HCEC 1CT (cell line): ENCODE data around the gene ARNT2.

Source experiments
- DNase-seq: peaks from one replicate; pipeline ENCODE4 v3.0.0-alpha.2; 2017

Gene ARNT2

GRCh38 chr15:80444680-80445251 is 40.6 kb downstream of the ARNT2 start:
- no peak for DNase-seq

- DNase-seq = no peak
Measured at GRCh38 chr15:80445300-80446041, 41.3 kb downstream of the ARNT2 start.

GRCh38 chr15:80447077-80447476 is 42.9 kb downstream of the ARNT2 start:
- DNase-seq = no peak

GRCh38 chr15:80449825-80450224 is 45.6 kb downstream of the ARNT2 start:
- DNase-seq = no peak

- DNase-seq = no peak
Measured at GRCh38 chr15:80450811-80451321, 46.7 kb downstream of the ARNT2 start.

GRCh38 chr15:80452166-80452565 is 48.0 kb downstream of the ARNT2 start:
- DNase-seq = no peak

GRCh38 chr15:80455051-80455648 is 51.0 kb downstream of the ARNT2 start:
- DNase-seq = peak; percentile 20

- DNase-seq = peak; percentile 91
Measured at GRCh38 chr15:80455668-80456442, 51.7 kb downstream of the ARNT2 start.

- no peak for DNase-seq
Measured at GRCh38 chr15:80456517-80457492, 52.6 kb downstream of the ARNT2 start.

GRCh38 chr15:80457896-80458295 is 53.7 kb downstream of the ARNT2 start:
- no peak for DNase-seq

GRCh38 chr15:80458580-80458979 is 54.4 kb downstream of the ARNT2 start:
- no peak for DNase-seq

- DNase-seq = no peak
Measured at GRCh38 chr15:80459380-80459779, 55.2 kb downstream of the ARNT2 start.

GRCh38 chr15:80459818-80460217 is 55.6 kb downstream of the ARNT2 start:
- DNase-seq = no peak

GRCh38 chr15:80461356-80462095 is 57.3 kb downstream of the ARNT2 start:
- no peak for DNase-seq

GRCh38 chr15:80462111-80462510 is 57.9 kb downstream of the ARNT2 start:
- DNase-seq = no peak

- no peak for DNase-seq
Measured at GRCh38 chr15:80462836-80463512, 58.8 kb downstream of the ARNT2 start.

- DNase-seq = no peak
Measured at GRCh38 chr15:80464951-80465625, 60.9 kb downstream of the ARNT2 start.

- DNase-seq = no peak
Measured at GRCh38 chr15:80465626-80466005, 61.4 kb downstream of the ARNT2 start.

- no peak for DNase-seq
Measured at GRCh38 chr15:80466543-80466942, 62.4 kb downstream of the ARNT2 start.

- DNase-seq = no peak
Measured at GRCh38 chr15:80467311-80467714, 63.1 kb downstream of the ARNT2 start.
